ENCODE measurements around the gene NRG3.
"Not testable (repeated sequence)": the region's sequence is repeated elsewhere in the genome, so short reads cannot be mapped to it uniquely, and the experiment has no call there.

NRG3 gene

DNA sequence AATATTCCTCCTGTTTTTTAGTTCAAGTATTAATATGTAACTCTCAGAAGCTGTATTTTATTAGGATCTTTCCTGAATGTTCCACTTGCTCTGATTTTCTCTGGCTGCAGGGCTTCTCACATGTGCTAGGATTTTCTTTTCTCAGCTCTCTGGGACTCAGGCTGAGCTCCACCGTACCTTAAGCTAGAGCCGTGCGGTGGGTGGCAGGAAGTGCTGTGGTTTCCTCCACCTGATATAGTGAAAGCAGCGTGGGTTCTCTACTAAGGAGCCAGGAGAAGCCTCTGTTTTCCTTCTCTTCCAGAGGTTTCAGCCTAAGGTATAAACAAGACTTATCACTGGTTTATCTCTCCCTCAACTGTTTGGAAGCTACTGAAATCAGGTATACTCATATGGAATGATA, 433.6 kb downstream of the NRG3 start:
- DNase-seq, result no peak

DNA sequence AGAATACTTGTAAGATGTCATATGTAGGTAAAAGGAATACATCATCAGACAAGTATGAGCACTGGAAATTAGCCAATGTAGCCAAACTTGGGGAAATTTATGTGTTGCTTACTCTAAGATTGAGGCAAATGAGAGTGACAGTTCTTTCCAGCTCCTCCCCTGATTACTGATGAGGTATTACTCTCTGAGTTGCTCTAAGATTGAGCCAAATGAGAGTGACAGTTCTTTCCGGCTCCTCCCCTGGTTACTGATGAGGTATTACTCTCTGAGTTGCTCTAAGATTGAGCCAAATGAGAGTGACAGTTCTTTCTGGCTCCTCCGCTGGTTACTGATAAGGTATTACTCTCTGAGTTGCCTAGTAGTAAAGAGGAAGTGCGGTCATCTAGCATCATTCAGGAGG, 435.8 kb downstream of the NRG3 start:
- no peak for DNase-seq

DNA sequence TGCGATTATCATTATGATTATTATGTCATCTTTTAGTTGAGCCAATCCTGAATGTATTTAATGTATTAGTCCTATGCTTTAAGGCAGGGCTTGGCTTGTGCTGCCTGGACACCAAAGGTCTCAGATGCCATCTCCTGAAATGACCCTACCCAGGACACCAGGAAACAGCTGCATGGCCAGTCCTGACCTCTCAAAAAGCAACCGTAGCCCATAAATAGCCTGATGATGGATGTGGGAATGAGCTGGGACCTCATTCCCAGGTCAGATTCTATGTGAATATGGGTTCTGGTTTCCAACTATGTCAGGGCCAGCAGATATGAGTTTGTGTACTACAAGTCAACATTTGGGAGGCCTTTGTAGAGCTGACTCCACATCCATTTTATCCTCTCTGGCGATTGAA, 438.4 kb downstream of the NRG3 start:
- DNase-seq, result no peak

DNA sequence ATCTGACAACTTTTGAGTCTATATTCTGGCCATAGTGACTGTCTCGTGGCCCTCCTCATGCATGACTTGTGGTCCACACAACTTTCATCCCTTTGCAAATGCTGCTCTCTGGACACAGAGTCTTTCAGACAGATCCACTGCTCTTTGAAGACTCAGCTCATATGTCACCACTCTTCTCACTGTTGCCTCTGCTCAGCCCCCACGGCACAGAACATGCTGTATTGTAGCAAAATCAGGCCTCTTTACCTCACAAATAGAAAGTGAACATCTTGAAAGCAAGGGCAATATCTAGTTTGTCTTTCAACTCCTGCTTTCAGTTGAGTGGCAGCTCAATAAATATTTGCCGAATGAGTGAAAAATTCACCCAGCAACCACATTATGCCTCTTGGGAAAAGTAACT, 443.5 kb downstream of the NRG3 start:
- no peak for DNase-seq

DNA sequence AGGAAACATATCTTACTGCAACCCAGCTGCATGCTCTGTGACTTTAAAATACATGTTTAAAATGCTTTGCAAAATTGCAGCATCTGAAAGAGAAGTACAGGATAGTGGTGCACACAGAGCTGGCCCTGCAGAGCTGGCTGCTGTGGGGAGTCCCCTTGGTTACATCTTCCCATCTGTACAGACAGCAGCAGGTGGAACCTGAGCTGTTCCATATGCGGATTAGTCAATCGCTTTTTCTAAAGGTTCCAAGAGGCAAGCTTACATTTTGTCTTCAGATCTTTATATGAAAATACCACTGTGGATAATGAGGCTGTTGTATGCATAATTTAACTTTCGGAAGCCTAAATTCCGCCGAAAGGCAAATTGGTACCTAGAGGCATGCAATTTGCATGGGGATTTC, 444.1 kb downstream of the NRG3 start:
- no peak for DNase-seq

DNA sequence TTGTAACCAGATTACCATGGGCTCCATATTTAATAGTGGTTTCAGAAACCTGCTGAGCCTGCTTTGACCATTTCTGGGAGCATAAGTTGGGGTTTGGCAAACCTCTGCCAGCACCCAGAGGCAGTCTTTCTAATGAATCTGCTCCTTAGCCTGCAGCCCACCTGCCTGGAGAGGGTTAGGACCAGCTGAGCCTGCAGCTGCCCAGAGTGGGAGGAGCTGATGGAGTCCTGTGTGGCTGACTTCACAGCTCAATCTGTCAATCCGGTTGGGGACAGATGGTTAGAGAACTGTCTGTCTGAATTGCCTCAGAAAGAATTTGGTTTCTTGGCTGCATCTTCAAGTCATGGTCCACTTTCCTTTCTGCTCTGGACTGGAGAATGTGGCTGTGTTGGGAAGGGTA, 444.6 kb downstream of the NRG3 start:
- DNase-seq, result no peak

DNA sequence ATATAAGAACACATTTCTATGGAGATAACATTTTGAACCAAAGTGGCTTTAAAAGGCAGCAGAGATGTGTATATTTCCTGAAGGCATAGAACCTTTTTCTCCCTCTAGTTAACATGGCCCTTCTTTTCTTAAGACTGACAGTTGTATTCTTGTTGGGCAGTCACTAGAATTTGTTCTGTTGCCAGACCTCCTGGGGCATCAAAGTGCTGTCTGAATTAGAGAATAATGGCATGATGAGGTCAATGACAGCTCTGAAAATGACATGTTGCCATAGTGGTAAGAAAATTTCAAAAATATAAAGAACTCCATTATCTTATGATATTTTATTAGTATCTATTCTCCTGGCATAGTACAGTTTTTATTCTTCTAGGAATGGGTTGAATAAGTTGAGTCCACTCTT, 446.7 kb downstream of the NRG3 start:
- DNase-seq, result no peak

DNA sequence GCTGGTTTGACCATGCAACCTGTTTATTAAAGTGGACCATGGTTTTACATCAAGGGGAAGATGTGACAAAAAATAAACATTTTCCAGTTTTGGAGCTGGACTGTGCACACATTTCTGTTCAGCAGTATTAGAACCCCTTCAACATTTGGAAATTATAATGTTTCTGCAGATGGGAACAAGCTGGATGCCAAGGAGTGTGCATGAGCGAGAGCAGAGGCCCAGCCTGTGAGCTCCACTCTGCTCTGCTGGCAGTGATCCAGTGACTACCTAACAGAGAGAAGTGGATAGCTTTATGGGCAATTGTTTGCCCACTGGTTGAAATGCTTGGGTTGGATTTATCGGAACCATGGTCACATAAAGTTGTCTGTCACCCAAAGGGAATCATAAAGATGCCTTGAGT, 456.7 kb downstream of the NRG3 start:
- DNase-seq, result no peak

DNA sequence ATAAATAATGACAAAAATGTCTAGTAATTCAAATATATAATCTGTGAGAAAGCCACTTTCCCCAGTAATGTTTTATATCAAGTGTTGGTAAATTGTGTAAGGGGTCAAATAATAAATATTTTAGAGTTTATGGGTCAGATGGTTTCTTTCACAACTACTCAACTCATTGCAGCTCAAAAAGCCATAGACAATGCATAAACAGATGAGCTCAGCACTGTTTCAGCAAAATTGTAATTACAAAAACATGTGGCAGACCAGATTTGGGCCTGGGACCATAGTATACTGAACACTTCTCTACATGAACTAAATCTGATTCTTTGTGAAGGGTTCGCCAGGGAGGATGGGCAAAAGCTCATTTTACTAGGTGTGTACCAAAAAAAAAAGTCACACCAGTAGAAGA, 460.8 kb downstream of the NRG3 start:
- no peak for DNase-seq

DNA sequence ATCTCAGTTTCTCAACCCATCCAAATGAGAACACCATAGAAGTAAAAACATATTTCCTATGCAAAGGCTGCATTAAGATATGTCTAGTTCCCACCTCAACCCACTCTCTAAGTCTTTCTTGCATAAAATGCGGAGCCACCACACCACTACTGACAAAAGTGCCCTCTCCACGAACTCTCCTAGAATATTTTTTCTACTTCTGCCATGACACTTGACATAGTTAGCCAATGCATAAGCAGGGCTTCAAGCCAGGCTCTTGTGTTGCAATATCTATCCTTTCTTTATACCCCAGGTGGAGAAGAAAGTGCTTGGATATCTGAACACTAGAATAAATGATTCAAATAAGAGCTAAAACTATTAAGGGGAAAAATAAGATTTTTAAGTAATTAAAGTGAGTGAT, 465.2 kb downstream of the NRG3 start:
- no peak for DNase-seq

DNA sequence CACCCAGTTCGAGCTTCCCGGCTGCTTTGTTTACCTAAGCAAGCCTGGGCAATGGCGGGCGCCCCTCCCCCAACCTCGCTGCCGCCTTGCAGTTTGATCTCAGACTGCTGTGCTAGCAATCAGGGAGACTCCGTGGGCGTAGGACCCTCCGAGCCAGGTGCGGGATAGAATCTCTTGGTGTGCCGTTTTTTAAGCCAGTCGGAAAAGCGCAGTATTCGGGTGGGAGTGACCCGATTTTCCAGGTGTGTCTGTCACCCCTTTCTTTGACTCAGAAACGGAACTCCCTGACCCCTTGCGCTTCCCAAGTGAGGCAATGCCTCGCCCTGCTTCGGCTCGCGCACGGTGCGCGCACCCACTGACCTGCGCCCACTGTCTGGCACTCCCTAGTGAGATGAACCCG, 474.6 kb downstream of the NRG3 start:
- not testable (repeated sequence) for DNase-seq

DNA sequence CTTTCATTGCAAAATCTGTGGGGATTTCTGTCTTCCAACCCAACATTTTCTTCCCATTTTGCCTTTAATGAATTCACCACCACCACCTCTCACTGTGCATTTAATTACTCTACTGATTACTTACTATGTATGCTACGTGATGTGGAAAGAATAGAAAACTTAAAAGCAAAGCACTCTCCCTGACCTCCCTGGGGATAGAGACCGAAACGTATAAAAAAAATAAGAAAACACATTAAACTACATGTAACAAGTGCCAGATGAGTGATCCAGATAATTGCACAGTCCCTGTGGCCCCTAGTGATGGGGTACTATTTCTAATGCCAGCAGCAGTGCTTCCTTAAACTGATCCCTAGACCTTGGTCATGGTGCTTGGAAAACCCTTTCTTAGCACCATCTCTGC, 478.4 kb downstream of the NRG3 start:
- no peak for DNase-seq

DNA sequence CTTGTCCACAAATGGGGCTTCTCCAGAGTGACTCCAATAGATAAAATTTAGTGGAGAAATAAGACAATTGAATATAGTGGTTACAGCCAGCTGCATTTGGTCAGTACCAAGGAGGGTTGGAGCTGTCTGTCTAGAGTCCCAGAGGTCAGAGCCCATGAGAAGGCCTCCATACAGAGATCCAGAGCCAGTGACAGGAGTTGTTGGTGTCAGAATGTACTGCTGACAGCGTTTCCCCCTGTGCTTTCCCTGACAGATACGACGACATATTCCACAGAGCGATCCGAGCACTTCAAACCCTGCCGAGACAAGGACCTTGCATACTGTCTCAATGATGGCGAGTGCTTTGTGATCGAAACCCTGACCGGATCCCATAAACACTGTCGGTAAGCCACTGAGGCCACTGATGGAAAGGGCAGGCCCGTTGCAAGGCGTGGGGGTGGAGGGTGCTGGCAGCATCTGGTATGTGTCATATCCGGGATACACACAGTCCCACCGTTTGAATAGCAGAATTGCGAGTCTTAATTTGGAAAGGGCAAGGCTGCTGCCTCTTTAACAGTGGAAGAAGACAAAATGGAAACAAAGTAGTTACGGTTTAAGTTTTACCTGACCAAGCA, 483.6 kb downstream of the NRG3 start:
- DNase-seq, result no peak

DNA sequence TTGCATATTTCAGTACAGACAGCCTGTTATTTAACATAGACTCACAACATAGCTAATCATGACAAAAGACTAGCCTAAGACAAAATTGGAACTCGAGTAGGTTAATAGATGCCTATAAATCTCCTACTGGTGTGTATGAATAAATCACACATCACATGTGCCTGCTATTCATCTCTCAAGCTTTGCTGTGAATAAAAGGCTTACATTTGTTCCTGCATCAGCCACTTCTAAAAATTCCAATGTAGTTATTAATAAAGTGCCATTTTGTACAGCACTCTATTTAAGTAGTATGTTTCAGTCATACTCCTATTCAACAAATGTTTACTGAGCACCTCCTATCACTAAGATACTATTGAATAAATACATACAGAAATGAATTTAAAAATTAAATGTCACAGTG, 486.3 kb downstream of the NRG3 start:
- no peak for DNase-seq

DNA sequence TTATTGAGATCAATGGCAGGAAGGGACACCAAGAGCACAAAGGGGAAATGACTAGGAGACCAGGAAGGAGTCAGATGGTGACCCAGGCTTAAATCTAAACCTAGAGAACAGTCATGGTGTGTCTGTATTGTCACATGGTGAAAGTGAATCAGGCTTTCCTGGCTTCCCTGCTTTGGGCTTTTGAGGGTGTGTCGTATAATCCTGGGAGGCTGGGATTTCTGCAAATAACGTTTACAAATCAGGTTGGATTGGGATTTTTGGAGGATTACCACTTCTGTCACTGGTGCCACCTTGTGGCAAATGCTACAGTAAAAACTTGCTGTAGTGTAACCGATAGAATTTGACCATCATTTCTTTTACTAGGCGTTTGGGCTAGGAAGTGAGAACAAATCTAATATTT, 502.6 kb downstream of the NRG3 start:
- no peak for DNase-seq

DNA sequence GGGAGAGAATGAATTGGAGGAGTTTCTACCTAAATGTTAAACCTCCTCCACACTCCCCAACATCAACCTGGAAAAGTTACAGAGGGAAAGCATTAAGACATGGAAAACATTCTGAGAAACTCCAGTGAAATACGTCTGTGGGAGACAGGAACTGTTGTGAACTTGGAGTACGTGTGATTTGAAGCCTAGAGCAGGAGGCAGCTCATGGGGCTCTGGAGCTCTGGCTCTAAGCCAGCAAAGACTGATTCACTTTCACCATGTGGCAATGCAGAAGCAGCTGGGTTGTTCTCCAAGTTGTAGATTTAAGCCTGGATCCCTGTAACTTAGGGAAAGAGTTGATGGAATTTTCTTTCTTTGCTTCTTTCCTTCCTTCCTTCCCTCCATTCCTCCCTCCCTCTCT, 503.2 kb downstream of the NRG3 start:
- DNase-seq, result no peak

DNA sequence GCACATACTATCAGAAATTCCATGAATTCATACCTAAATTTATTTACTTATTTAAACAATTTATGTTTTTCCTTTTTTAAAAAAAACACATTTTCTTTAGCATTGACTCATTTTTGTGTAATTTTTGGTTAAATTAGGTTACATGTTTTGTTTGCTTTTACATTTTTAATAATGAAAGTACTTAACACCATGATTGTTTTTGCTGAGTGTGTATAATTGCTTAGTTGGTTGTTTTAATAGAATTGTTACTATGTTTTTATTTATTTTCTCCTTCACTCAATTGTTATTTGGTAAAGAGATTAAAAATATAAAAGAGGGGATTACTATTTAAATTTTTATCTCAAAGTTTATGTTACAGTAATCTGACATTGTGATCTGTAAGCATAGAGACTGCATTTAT, 508.4 kb downstream of the NRG3 start:
- DNase-seq, result no peak

DNA sequence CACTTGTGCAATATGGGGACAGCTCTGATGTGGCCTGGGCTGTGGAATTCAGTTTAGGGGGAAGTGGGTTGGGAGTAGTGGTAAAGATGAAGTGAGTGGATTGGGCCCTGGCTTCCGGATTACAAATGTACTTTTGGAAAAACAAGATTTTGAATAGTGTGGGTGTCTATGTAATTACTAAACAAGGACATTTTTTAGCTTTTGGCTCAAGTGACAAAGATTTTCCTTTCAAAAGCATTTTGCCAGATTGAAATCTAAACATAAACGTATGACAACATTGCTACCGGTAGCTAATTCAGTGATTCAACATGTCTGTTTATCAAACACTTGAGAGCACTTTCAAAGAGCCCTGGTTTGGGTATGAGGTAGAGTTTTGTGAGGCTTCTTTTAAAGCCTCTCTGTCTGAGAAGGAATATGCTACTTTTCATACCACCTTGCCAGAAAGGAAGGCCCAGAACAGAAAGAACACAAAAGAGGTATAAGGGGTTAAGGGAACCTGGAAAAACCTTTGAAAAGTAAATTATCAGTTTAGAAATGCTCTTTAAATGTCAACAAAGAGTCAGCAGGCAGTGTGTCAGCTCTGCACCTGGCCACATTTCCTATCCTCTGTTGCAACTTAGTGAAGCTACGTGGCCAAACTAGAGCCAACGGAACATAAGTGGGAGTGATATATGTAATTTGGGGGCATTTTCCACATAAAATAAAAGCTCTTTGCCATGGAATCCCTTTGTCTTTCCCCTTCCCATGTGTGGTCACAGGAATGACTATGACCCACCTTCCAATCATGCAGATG, 516.1 kb downstream of the NRG3 start:
- DNase-seq, result no peak

DNA sequence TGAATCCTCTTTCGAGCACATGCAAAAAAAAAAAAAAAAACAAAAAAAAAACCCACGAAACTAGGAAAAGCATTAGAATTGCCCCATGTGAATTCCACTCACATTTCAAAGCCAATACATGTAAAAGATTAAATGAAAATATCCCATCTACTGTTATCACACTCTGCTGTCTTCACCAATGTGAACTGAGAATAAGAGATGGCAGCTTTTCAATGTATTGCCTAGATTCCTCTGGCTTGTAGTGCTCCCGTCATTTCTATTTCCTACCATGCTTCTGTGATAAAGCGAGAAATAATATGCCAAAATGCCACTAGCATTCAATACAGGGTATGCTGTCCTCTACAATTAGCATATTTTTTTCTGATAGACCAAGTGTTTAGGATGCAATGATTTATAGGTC, 517.0 kb downstream of the NRG3 start:
- DNase-seq, result no peak

DNA sequence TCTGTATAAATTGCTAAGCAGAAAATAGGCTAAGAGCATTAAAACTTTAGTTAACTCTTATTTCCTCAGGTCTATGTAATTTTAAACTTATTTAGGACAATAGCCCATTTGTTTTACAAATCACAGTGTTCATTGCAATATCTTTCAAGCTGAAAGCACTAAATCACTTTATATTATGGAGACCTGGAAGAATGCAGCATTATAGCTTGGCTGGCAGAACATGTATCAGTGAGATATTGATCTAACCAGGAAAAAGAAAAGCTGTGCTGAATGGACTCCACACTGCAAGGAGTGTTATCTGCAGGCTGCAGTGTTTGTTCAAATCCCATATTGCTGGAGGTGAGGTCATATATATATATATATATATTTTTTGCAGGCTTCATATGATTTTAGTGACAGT, 517.5 kb downstream of the NRG3 start:
- no peak for DNase-seq

DNA sequence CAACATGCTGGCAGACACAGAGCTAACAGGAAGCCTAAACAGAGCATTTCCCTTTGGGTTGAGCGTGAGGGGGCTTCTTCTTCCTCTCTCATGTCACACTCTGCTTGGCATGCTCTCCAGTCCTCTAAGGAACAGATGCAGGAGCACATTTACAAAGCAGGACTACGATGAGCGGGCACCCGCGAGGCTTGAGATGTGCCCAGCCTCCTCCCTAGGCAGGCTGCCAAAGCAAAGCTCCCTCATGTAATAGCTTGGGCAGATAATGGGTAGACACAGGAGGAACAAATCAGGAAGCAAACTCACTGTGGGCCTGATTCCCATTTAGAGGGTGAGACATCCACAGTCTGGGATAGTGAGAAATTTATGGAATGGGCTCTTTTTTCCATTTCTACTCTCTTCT, 519.1 kb downstream of the NRG3 start:
- DNase-seq, result no peak

DNA sequence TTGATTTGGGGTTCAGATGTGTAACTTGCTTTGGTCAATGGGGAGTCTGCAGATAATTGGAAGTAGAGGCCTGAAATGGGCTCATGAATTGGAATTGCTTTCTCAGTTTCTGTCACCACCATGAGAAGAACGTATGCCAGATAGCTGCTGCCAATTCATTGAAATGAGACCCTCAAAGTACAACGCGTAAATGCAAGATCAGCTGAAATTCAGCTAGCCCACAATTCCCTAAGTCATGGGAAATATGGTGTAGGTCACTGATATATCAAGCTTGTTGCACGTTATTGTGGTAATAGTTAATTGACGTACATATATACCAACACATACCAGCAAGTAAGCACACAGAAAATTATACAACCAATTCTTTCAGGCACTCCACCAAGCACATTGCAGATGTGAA, 520.0 kb downstream of the NRG3 start:
- no peak for DNase-seq

DNA sequence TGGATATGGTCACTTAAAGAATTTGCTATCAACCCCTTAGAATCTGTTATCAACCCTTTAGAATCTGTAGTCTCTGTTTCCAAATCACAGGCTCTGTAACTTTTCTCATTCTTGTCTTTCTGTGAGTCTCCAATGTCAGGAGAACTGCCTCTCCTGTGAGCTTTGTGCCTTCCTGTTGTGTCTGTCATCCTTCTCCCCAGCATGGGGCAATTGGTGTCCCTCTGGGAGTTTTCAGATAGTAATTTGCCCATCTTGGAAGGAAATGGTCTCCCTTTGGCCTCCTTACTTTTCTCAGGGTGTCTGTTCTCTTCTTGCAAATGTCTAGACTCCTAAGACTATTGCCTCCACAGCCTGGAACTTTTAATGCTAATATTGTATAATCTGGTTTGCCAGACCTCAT, 521.9 kb downstream of the NRG3 start:
- no peak for DNase-seq

DNA sequence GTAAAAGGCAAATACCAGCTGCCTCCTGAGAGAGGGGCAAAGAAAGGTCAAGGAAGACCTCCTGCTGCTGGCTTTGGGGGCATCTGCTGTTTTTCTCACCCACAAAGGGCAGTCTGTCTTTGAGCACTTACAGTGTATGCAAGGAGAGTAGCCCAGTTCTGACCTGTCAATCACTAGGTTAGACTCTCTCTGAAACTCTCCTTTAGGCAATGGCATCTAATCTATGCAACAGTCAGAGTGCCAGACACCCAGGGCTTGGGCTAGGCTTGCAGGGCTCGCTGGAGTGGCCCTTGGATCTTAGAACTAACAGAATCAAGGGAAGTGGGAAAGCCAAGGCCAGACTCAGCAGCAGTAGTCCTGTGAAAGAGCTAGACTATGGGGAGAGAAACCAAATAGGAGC, 522.9 kb downstream of the NRG3 start:
- DNase-seq, result no peak

DNA sequence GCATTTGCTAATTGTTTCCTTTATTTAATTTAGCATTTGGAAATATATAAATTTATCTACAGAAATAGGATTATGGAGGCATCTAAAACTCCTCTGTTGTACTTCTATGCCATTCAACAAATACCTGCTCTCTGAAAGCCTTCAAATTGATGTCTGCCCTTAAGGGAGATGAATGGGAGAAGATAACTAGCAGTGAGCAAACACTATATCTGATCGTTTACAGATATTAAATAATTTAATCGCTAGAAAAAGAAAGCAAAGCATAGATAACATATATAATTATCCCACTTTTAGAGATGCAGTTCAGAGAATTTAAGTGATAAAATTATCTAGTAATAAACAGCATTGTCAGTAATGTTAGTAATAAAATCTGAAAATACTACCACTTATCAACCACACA, 524.9 kb downstream of the NRG3 start:
- no peak for DNase-seq

Data from hematopoietic multipotent progenitor cell treated with erythropoietin and hydrocortisone succinate and interleukin-3 and kit ligand, for 8 days (in vitro differentiated cells).